Spleen (tissue), 7 donors: ENCODE results near the gene PDE4D.

ENCODE experiments used
- POLR2A ChIP-seq, 3 donors: fragments of 450-650 bp; IDR thresholded peaks; one replicate each; pipeline ENCODE4 v1.5.1; 2017; ENCODE audit warnings: antibody characterized with exemption in 3 of 3, mild to moderate bottlenecking in 1 of 3
- TF ChIP-seq, protein P1 (sequence below), 11 experiments: fragments of 200-600 bp in 7 of 11; fragments of 450-650 bp in 4 of 11; sonication (generic) in 4 of 11; IDR thresholded peaks in 8 of 11; conservative IDR thresholded peaks in 3 of 11; 1 replicate in 7 of 11; 2 replicates in 4 of 11; pipeline versions ENCODE4 v1.4.0 to v1.8.0; 2016 to 2021; ENCODE audit warnings: antibody characterized with exemption in 11 of 11, inconsistent platforms in 4 of 11, mild to moderate bottlenecking in 1 of 11
- donor health status: DM: no; HTN: no; CAD: no; lungs with moderate emphysema.
- donor health status: DM: no; HTN: no; CAD: no.
- donor health status: DM: no; HTN: no; CAD: no.

DNA sequence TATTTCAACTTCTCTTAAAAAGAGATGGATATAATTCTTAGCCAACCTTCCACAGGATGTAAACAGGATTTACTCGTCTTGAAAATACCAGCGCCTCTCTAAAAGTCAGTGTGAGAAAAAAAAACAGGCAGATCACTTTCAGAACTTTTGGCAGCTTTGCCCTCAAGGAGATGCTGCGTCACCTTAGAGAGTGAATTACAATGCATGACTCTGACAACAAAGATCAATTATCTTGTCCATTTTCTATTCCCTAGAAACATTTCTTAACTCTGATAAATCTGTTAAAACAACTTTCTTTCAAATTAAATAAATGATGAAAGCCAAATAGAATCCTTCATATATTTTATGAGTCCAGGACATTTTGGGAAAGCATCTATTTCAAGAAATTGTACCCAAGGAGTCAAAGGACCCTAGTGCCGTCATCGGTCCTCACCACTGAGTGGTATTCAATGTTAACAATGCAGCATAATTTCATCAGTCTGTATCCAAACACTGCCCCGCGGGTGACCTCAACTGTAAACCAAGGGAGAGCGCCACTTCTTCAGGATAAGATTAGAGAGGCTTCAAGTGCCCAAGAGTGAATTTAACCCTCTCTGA is 536.0 kb downstream of the PDE4D start:
- TF ChIP-seq, protein P1, sequence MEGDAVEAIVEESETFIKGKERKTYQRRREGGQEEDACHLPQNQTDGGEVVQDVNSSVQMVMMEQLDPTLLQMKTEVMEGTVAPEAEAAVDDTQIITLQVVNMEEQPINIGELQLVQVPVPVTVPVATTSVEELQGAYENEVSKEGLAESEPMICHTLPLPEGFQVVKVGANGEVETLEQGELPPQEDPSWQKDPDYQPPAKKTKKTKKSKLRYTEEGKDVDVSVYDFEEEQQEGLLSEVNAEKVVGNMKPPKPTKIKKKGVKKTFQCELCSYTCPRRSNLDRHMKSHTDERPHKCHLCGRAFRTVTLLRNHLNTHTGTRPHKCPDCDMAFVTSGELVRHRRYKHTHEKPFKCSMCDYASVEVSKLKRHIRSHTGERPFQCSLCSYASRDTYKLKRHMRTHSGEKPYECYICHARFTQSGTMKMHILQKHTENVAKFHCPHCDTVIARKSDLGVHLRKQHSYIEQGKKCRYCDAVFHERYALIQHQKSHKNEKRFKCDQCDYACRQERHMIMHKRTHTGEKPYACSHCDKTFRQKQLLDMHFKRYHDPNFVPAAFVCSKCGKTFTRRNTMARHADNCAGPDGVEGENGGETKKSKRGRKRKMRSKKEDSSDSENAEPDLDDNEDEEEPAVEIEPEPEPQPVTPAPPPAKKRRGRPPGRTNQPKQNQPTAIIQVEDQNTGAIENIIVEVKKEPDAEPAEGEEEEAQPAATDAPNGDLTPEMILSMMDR (IDR thresholded peaks at IDR 0.05 in 8 of 11, conservative IDR thresholded peaks at IDR 0.05 in 3 of 11) = no peak
- TF ChIP-seq POLR2A (IDR thresholded peaks at IDR 0.05) = no peak
